Measurements from ENCODE around the gene AMN. TPM values are rescaled to one million over a fixed set of nuclear protein-coding genes. Genes with fewer than 3 reads are reported as not detected.
"Not testable (repeated sequence)": the region's sequence is repeated elsewhere in the genome, so short reads cannot be mapped to it uniquely, and the experiment has no call there.

Gene AMN
- total RNA-seq, result 0.35 and 0.62 TPM in 2 replicates

GRCh38 chr14:102922490-102923200 is at the start of gene AMN:
Gene AMN, plus strand, starts transcription at chr14:102922663. Its CDS starts 26 bp downstream, at chr14:102922689.
- H3K36me3 Mint-ChIP-seq (ENCODE audit: low read depth), result no peaks in the 10 kb centered on the region
- no peak within 1 kb of the TSS for H3K27ac Mint-ChIP-seq
- H3K4me1 Mint-ChIP-seq, result no peaks in the 10 kb centered on the region
- H3K9me3 Mint-ChIP-seq, result no peaks in the 10 kb centered on the region
- peak; percentile 72 for DNase-seq
- intact Hi-C loops (cut with micrococcal nuclease), result no loop called here
- peaks cover 33% of the 10 kb centered on the region for H3K27me3 Mint-ChIP-seq
- H3K4me3 Mint-ChIP-seq, result peak within 1 kb of the TSS; percentile 51

- no peak for DNase-seq
- peak overlapping the region; percentile 21 for H3K27ac Mint-ChIP-seq
- peaks cover 14% of the 10 kb centered on the region for H3K4me1 Mint-ChIP-seq
- H3K36me3 Mint-ChIP-seq (ENCODE audit: low read depth), result peaks cover 44% of the 10 kb centered on the region
- intact Hi-C loops (cut with micrococcal nuclease), result no loop called here
- no peaks in the 10 kb centered on the region for H3K27me3 Mint-ChIP-seq
- H3K4me3 Mint-ChIP-seq, result no peak overlapping the region
- H3K9me3 Mint-ChIP-seq, result no peaks in the 10 kb centered on the region
Observed at GRCh38 chr14:102873131-102873530, 49.3 kb upstream of the AMN start.

- Mint-ChIP-seq H3K27me3 (no peaks in the 10 kb centered on the region), H3K27ac (peak overlapping the region; percentile 21), H3K4me3 (no peak overlapping the region), H3K4me1 (peaks cover 14% of the 10 kb centered on the region), H3K36me3 (ENCODE audit: low read depth) (peaks cover 44% of the 10 kb centered on the region), H3K9me3 (no peaks in the 10 kb centered on the region)
- intact Hi-C loops (cut with micrococcal nuclease), result no loop called here
- no peak for DNase-seq
Observed at GRCh38 chr14:102873546-102874061, 48.9 kb upstream of the AMN start.

DNA sequence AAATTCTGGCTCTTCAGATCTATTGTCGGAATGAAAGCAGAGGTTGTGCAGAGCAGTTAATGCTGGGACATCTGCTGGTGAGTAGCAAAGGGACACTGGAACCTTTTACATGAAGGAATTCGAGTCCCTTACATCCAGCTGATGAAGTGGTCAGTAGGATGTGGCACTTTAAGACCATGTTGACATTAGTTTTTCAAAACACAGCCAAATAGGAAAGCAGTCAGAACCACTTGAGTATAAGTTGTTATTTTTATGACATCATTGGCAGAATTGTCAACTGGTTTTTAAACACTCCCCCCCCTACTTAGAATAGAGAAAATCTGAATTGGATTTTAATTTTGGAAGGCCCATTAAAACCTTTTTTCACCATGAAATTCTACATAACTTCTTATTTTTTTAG is 46.8 kb upstream of the AMN start:
- H3K4me3 Mint-ChIP-seq, result no peak overlapping the region
- intact Hi-C loops (cut with micrococcal nuclease), result no loop called here

DNA sequence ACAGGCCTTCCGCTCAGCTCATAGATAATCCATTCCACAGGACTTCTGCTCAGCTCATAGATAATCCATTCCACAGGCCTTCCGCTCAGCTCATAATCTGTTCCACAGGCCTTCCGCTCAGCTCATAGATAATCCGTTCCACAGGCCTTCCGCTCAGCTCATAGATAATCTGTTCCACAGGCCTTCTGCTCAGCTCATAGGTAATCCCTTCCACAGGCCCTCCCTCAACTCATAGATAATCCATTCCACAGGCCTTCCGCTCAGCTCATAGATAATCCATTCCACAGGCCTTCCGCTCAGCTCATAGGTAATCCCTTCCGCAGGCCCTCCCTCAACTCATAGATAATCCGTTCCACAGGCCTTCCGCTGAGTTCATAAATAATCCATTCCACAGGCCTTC is 45.0 kb upstream of the AMN start:
- H3K4me3 Mint-ChIP-seq; H3K27me3 Mint-ChIP-seq; H3K4me1 Mint-ChIP-seq; DNase-seq; H3K9me3 Mint-ChIP-seq; intact Hi-C loops (cut with micrococcal nuclease); H3K27ac Mint-ChIP-seq: not testable (repeated sequence)
- H3K36me3 Mint-ChIP-seq (ENCODE audit: low read depth), result peaks cover 45% of the 10 kb centered on the region

More for the DNA sequence above, 46.8 kb upstream of the AMN start:
- no peaks in the 10 kb centered on the region for H3K27me3 Mint-ChIP-seq
- no peak for DNase-seq
- H3K9me3 Mint-ChIP-seq, result no peaks in the 10 kb centered on the region
- H3K27ac Mint-ChIP-seq, result no peak overlapping the region
- H3K4me1 Mint-ChIP-seq, result peaks cover 14% of the 10 kb centered on the region
- peaks cover 46% of the 10 kb centered on the region for H3K36me3 Mint-ChIP-seq (ENCODE audit: low read depth)

GRCh38 chr14:102878174-102878969 is 44.1 kb upstream of the AMN start:
- Mint-ChIP-seq H3K9me3 (no peaks in the 10 kb centered on the region), H3K27me3 (no peaks in the 10 kb centered on the region), H3K27ac (no peak overlapping the region), H3K4me1 (peaks cover 16% of the 10 kb centered on the region), H3K4me3 (no peak overlapping the region), H3K36me3 (ENCODE audit: low read depth) (peaks cover 43% of the 10 kb centered on the region)
- intact Hi-C loops (cut with micrococcal nuclease), result no loop called here
- DNase-seq, result no peak

DNA sequence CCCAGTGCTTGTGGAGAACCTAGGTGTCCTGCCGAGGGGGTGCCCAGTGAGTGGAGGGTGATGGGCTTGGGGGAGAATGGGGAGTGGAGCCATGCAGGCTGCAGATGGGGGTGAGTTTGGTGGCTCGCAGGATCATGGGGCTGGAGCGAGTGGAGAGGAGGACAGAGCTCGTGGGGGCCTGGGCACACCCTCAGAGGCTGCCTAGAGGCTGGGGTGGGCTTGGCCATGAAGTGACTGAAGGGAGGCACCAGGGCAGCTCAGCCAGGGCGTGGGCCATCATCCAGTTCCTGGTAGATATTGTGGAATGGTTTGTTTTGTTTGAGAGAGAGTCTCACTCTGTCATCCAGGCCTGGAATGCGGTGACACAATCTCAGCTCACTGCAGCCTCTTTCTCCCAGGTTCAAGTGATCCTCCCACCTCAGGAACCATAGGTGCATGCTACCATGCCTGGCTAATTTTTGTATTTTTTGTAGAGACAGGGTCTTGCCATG is 43.4 kb upstream of the AMN start:
- Mint-ChIP-seq H3K4me1 (peaks cover 16% of the 10 kb centered on the region), H3K36me3 (ENCODE audit: low read depth) (peaks cover 42% of the 10 kb centered on the region), H3K27ac (no peak overlapping the region), H3K4me3 (no peak overlapping the region), H3K27me3 (no peaks in the 10 kb centered on the region), H3K9me3 (no peaks in the 10 kb centered on the region)
- DNase-seq, result no peak
- intact Hi-C loops (cut with micrococcal nuclease), result no loop called here

GRCh38 chr14:102882226-102882906 is 40.1 kb upstream of the AMN start:
- no peaks in the 10 kb centered on the region for H3K27me3 Mint-ChIP-seq
- peaks cover 53% of the 10 kb centered on the region for H3K36me3 Mint-ChIP-seq (ENCODE audit: low read depth)
- H3K9me3 Mint-ChIP-seq, result no peaks in the 10 kb centered on the region
- H3K27ac Mint-ChIP-seq, result peak overlapping the region; percentile 26
- DNase-seq, result no peak
- H3K4me3 Mint-ChIP-seq, result no peak overlapping the region
- peaks cover 15% of the 10 kb centered on the region for H3K4me1 Mint-ChIP-seq
- intact Hi-C loops (cut with micrococcal nuclease), result no loop called here

- intact Hi-C loops (cut with micrococcal nuclease), result loop anchor here (1.0 kb wide), 1 partner anchor 61 kb away; no protein-coding TSS in a partner anchor
- Mint-ChIP-seq H3K4me1 (peaks cover 16% of the 10 kb centered on the region), H3K36me3 (ENCODE audit: low read depth) (peaks cover 61% of the 10 kb centered on the region), H3K9me3 (no peaks in the 10 kb centered on the region), H3K4me3 (no peak overlapping the region), H3K27me3 (no peaks in the 10 kb centered on the region), H3K27ac (peak overlapping the region; percentile 80)
- DNase-seq, result no peak
Observed at GRCh38 chr14:102883089-102883541, 39.3 kb upstream of the AMN start.

GRCh38 chr14:102883554-102883953 is 38.9 kb upstream of the AMN start:
- intact Hi-C loops (cut with micrococcal nuclease), result loop anchor here (1.0 kb wide), 1 partner anchor 61 kb away; no protein-coding TSS in a partner anchor
- peaks cover 65% of the 10 kb centered on the region for H3K36me3 Mint-ChIP-seq (ENCODE audit: low read depth)

DNA sequence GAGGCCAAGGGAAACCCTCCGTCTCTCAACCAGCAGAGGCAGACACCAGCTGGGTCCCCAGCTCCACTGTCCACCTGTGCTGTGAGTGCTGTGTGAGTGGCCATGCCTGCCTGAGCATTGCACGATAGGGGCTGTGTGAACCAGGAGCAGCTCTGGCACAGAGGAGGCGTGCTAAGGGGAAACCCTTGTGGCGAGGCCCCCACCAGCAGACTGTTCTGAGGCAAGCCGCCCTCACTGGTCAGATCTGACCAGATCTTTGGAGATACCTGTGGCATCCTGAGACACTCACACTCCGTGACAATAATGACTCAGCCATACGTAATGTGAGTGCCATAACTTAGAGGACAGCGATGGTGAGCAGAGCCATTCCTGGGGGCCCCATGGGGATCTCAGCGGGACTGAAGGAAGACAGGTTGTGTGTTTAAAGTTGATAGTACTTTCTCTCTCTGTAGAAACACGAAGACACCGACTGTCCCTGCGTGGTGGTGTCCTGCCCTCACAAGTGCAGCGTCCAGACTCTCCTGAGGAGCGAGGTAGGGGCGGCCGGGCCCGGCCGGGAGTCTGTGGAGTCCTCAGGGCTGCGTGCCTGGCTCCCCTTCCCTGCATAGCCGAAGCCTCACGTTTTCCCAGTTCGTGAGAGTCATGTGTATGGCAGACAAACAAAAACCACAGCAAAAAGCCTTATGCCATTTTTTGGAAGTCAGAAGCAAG is 36.6 kb upstream of the AMN start:
- peaks cover 12% of the 10 kb centered on the region for H3K4me1 Mint-ChIP-seq
- H3K4me3 Mint-ChIP-seq, result no peak overlapping the region
- intact Hi-C loops (cut with micrococcal nuclease), result no loop called here
- no peaks in the 10 kb centered on the region for H3K9me3 Mint-ChIP-seq
- peaks cover 65% of the 10 kb centered on the region for H3K36me3 Mint-ChIP-seq (ENCODE audit: low read depth)
- no peaks in the 10 kb centered on the region for H3K27me3 Mint-ChIP-seq
- H3K27ac Mint-ChIP-seq, result no peak overlapping the region
- no peak for DNase-seq

More at GRCh38 chr14:102883554-102883953, 38.9 kb upstream of the AMN start:
- Mint-ChIP-seq H3K4me3 (no peak overlapping the region), H3K27me3 (no peaks in the 10 kb centered on the region), H3K9me3 (no peaks in the 10 kb centered on the region), H3K27ac (peak overlapping the region; percentile 80), H3K4me1 (peaks cover 16% of the 10 kb centered on the region)
- no peak for DNase-seq

DNA sequence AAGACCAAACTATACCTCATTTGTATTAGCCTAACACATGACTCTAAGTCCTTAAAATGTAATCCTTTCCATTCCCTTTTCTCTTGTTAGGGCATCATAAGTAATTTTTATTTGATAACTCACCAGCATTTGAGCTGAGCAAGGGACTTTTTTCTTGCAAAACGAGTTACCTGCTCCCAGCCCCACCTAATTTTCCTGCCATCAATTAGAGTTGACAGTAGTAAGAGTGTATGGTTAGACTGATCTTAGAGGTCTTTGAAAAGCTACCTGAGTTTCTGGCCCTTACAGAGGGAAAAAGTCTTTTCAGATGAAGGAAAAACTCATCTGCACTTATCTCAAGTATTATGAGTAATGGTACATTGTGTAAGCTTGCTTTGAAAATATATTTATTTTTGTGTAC is 33.7 kb upstream of the AMN start:
- no peak overlapping the region for H3K27ac Mint-ChIP-seq

GRCh38 chr14:102889615-102890014 is 32.8 kb upstream of the AMN start:
- intact Hi-C loops (cut with micrococcal nuclease), result no loop called here
- Mint-ChIP-seq H3K9me3 (no peaks in the 10 kb centered on the region), H3K27ac (no peak overlapping the region), H3K4me1 (peaks cover 6% of the 10 kb centered on the region), H3K4me3 (no peak overlapping the region), H3K36me3 (ENCODE audit: low read depth) (peaks cover 74% of the 10 kb centered on the region), H3K27me3 (no peaks in the 10 kb centered on the region)
- DNase-seq, result no peak

More for the DNA sequence above, 33.7 kb upstream of the AMN start:
- intact Hi-C loops (cut with micrococcal nuclease), result no loop called here
- DNase-seq, result no peak
- no peaks in the 10 kb centered on the region for H3K9me3 Mint-ChIP-seq
- H3K36me3 Mint-ChIP-seq (ENCODE audit: low read depth), result peaks cover 73% of the 10 kb centered on the region
- H3K4me3 Mint-ChIP-seq, result no peak overlapping the region
- peaks cover 6% of the 10 kb centered on the region for H3K4me1 Mint-ChIP-seq
- no peaks in the 10 kb centered on the region for H3K27me3 Mint-ChIP-seq

Data from activated CD4-positive, alpha-beta T cell treated with anti-CD3 and anti-CD28 coated beads, Interleukin-2, amount 10 ng/mL, durations not matched to agents 24 days and 14 days (primary cell).